Neural progenitor cell (in vitro differentiated cells): ENCODE results near the gene ECEL1. TPM values are rescaled to one million over a fixed set of nuclear protein-coding genes. Genes with fewer than 3 reads are reported as not detected.
A peak's percentile ranks its signal among the peaks of the same experiment; 100 is the strongest.

Experiments
- DNase-seq: peaks from one replicate; pipeline ENCODE4 v3.0.0-alpha.2; 2016; ENCODE audit warnings: low spot score
- H2AFZ ChIP-seq: fragments of 200-600 bp; sonication (generic); replicated peaks from 2 replicates; pipeline ENCODE4 v1.6.1; 2016; ENCODE audit warnings: antibody characterized with exemption
- H3F3A ChIP-seq: fragments of 200-600 bp; sonication (generic); 2 replicates; pipeline ENCODE4 v1.6.1; 2016; ENCODE audit warnings: antibody characterized with exemption, low read depth
- H3K27ac ChIP-seq: fragments of 200-600 bp; sonication (generic); 2 replicates; pipeline ENCODE4 v1.5.1; 2016; ENCODE audit warnings: mild to moderate bottlenecking
- H3K27me3 ChIP-seq: fragments of 200-600 bp; sonication (generic); 2 replicates; pipeline ENCODE4 v1.6.1; 2016; ENCODE audit warnings: mild to moderate bottlenecking, moderate library complexity
- H3K36me3 ChIP-seq: fragments of 200-600 bp; sonication (generic); 2 replicates; pipeline ENCODE4 v1.5.1; 2016
- H3K4me1 ChIP-seq: fragments of 200-600 bp; sonication (generic); 2 replicates; pipeline ENCODE4 v1.6.1; 2016; ENCODE audit warnings: mixed run types
- H3K4me2 ChIP-seq: fragments of 200-600 bp; sonication (generic); 2 replicates; pipeline ENCODE4 v1.6.1; 2016
- H3K4me3 ChIP-seq: fragments of 200-600 bp; sonication (generic); 2 replicates; pipeline ENCODE4 v1.5.1; 2016
- H3K79me2 ChIP-seq: fragments of 200-600 bp; sonication (generic); 2 replicates; pipeline ENCODE4 v1.6.1; 2016; ENCODE audit warnings: low read depth
- H3K9ac ChIP-seq: fragments of 200-600 bp; sonication (generic); 2 replicates; pipeline ENCODE4 v1.6.1; 2016
- H3K9me3 ChIP-seq: fragments of 200-600 bp; sonication (generic); 2 replicates; pipeline ENCODE4 v1.5.1; 2016; ENCODE audit warnings: low read depth
- H4K20me1 ChIP-seq: fragments of 200-600 bp; sonication (generic); 2 replicates; pipeline ENCODE4 v1.6.1; 2016; ENCODE audit warnings: low read depth
- H3K27ac Mint-ChIP-seq: 3 replicates; pipeline ENCODE4 v1.8.0; 2021; ENCODE audit warnings: mixed read lengths
- H3K27me3 Mint-ChIP-seq: 2 replicates; pipeline ENCODE4 v1.8.0; 2022; ENCODE audit warnings: low read depth, mild to moderate bottlenecking, inconsistent platforms, moderate library complexity, mixed read lengths; ENCODE audit not compliant: insufficient read depth
- H3K36me3 Mint-ChIP-seq: 3 replicates; pipeline ENCODE4 v1.8.0; 2021; ENCODE audit warnings: mixed read lengths
- H3K4me1 Mint-ChIP-seq: 3 replicates; pipeline ENCODE4 v1.8.0; 2021; ENCODE audit warnings: mixed read lengths
- H3K4me3 Mint-ChIP-seq: 3 replicates; pipeline ENCODE4 v1.8.0; 2021; ENCODE audit warnings: mild to moderate bottlenecking, moderate library complexity, mixed read lengths
- H3K9me3 Mint-ChIP-seq: 3 replicates; pipeline ENCODE4 v1.8.0; 2020; ENCODE audit warnings: mixed read lengths
- EZH2 ChIP-seq: fragments of 200-600 bp; sonication (generic); IDR thresholded peaks from 2 replicates; pipeline ENCODE4 v1.6.1; 2017; ENCODE audit warnings: antibody characterized with exemption, mild to moderate bottlenecking, moderate library complexity
- EZH2phosphoT487 ChIP-seq: fragments of 200-600 bp; sonication (generic); IDR thresholded peaks from 2 replicates; pipeline ENCODE4 v1.6.1; 2017; ENCODE audit warnings: antibody characterized with exemption
- total RNA-seq: library from RNA; depleted of rRNA; stranded (reverse); fragments of >200 nt; gene quantifications from 2 replicates; pipeline ENCODE4 v1.2.3, GENCODE V29; 2015; ENCODE audit warnings: low replicate concordance
- TF ChIP-seq, protein P1 (sequence below): fragments of 200-600 bp; sonication (generic); IDR thresholded peaks from 2 replicates; pipeline ENCODE4 v1.5.1; 2017; ENCODE audit warnings: antibody characterized with exemption, mild to moderate bottlenecking

ECEL1 gene
- total RNA-seq, 1 donor from 2014 or later: 0.84 TPM

- H3K4me3 ChIP-seq: no peak overlapping the region
- H3F3A ChIP-seq: no peaks in the 10 kb centered on the region
- no peaks in the 10 kb centered on the region for H3K9me3 ChIP-seq
- H3K79me2 ChIP-seq: no peaks in the 10 kb centered on the region
- H3K27ac ChIP-seq: no peak overlapping the region
- H3K4me1 ChIP-seq: no peaks in the 10 kb centered on the region
- H4K20me1 ChIP-seq: no peaks in the 10 kb centered on the region
- Mint-ChIP-seq H3K36me3 (no peaks in the 10 kb centered on the region), H3K4me1 (no peaks in the 10 kb centered on the region), H3K4me3 (no peak overlapping the region), H3K27ac (no peak overlapping the region), H3K27me3 (peaks cover 15% of the 10 kb centered on the region), H3K9me3 (no peaks in the 10 kb centered on the region)
- no peaks in the 10 kb centered on the region for H3K36me3 ChIP-seq
- H3K27me3 ChIP-seq: no peaks in the 10 kb centered on the region
- TF ChIP-seq EZH2phosphoT487: no peak
- TF ChIP-seq, protein P1, sequence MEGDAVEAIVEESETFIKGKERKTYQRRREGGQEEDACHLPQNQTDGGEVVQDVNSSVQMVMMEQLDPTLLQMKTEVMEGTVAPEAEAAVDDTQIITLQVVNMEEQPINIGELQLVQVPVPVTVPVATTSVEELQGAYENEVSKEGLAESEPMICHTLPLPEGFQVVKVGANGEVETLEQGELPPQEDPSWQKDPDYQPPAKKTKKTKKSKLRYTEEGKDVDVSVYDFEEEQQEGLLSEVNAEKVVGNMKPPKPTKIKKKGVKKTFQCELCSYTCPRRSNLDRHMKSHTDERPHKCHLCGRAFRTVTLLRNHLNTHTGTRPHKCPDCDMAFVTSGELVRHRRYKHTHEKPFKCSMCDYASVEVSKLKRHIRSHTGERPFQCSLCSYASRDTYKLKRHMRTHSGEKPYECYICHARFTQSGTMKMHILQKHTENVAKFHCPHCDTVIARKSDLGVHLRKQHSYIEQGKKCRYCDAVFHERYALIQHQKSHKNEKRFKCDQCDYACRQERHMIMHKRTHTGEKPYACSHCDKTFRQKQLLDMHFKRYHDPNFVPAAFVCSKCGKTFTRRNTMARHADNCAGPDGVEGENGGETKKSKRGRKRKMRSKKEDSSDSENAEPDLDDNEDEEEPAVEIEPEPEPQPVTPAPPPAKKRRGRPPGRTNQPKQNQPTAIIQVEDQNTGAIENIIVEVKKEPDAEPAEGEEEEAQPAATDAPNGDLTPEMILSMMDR: peak; percentile 54
- H2AFZ ChIP-seq: no peak overlapping the region
- H3K4me2 ChIP-seq: no peak overlapping the region
- H3K9ac ChIP-seq: no peak overlapping the region
- no peak for DNase-seq
Measured at GRCh38 chr2:232438951-232439757, 48.5 kb downstream of the ECEL1 start.

DNA sequence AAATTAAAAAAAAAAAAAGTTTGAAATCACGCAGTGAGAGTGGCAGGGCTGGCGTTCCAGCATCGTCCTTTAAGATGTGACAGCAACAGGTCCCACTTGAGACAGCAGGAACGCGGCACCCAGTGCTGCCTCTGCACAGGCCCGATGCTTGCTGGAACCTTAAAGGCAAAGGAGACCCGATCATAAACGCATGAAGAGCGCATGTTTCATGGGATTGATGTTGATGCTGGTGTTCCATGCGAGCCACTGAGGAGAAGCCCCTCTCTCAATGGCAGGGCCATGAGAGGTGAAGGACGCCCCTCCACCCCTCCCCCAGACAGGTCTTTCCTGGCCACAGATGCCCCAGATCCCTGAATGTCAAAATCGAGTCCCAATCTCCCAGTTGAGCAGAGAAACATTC lies 49.5 kb downstream of the ECEL1 start:
- no peak overlapping the region for H3K9ac ChIP-seq
- peaks cover 15% of the 10 kb centered on the region for H3K27me3 Mint-ChIP-seq
- H3K4me2 ChIP-seq: no peak overlapping the region
- H3K36me3 ChIP-seq: no peaks in the 10 kb centered on the region
- H3K36me3 Mint-ChIP-seq: no peaks in the 10 kb centered on the region
- H3K27me3 ChIP-seq: no peaks in the 10 kb centered on the region
- H4K20me1 ChIP-seq: no peaks in the 10 kb centered on the region
- DNase-seq: no peak
- H3K79me2 ChIP-seq: no peaks in the 10 kb centered on the region
- TF ChIP-seq EZH2phosphoT487 (no peak), EZH2 (no peak)
- TF ChIP-seq, protein P1: no peak
- H3K9me3 ChIP-seq: no peaks in the 10 kb centered on the region
- H3K4me3 ChIP-seq: no peak overlapping the region
- no peaks in the 10 kb centered on the region for H3K4me1 ChIP-seq
- no peaks in the 10 kb centered on the region for H3F3A ChIP-seq
- H3K27ac ChIP-seq: no peak overlapping the region
- H3K4me3 Mint-ChIP-seq: no peak overlapping the region
- no peak overlapping the region for H2AFZ ChIP-seq
- H3K9me3 Mint-ChIP-seq: no peaks in the 10 kb centered on the region
- no peak overlapping the region for H3K27ac Mint-ChIP-seq
- H3K4me1 Mint-ChIP-seq: peaks cover 3% of the 10 kb centered on the region

- Mint-ChIP-seq H3K9me3 (no peaks in the 10 kb centered on the region), H3K27ac (no peak overlapping the region)
- DNase-seq: no peak
Measured at GRCh38 chr2:232437195-232437571, 50.5 kb downstream of the ECEL1 start.

More at GRCh38 chr2:232437195-232437571, 50.5 kb downstream of the ECEL1 start:
- H3K79me2 ChIP-seq: no peaks in the 10 kb centered on the region
- H3K4me1 ChIP-seq: no peaks in the 10 kb centered on the region
- no peaks in the 10 kb centered on the region for H3F3A ChIP-seq
- no peaks in the 10 kb centered on the region for H3K9me3 ChIP-seq
- H3K4me3 ChIP-seq: no peak overlapping the region
- no peak overlapping the region for H3K27ac ChIP-seq
- H3K4me3 Mint-ChIP-seq: no peak overlapping the region
- no peaks in the 10 kb centered on the region for H3K36me3 ChIP-seq
- H4K20me1 ChIP-seq: no peaks in the 10 kb centered on the region
- peaks cover 3% of the 10 kb centered on the region for H3K4me1 Mint-ChIP-seq
- H3K27me3 Mint-ChIP-seq: peaks cover 15% of the 10 kb centered on the region
- H3K27me3 ChIP-seq: no peaks in the 10 kb centered on the region
- TF ChIP-seq EZH2 (no peak), EZH2phosphoT487 (no peak)
- TF ChIP-seq, protein P1: no peak
- H3K9ac ChIP-seq: no peak overlapping the region
- H3K36me3 Mint-ChIP-seq: no peaks in the 10 kb centered on the region
- H3K4me2 ChIP-seq: no peak overlapping the region
- H2AFZ ChIP-seq: no peak overlapping the region
